GM19351 (cell line): ENCODE data around the gene MRPS16.

Experiments
- ATAC-seq: cut with Tn5 transposase; IDR thresholded peaks from one replicate; pipeline ENCODE4 v1.9.1; 2021; ENCODE audit warnings: mild to moderate bottlenecking, moderate library complexity; ENCODE audit not compliant: unreplicated experiment

Gene MRPS16

DNA sequence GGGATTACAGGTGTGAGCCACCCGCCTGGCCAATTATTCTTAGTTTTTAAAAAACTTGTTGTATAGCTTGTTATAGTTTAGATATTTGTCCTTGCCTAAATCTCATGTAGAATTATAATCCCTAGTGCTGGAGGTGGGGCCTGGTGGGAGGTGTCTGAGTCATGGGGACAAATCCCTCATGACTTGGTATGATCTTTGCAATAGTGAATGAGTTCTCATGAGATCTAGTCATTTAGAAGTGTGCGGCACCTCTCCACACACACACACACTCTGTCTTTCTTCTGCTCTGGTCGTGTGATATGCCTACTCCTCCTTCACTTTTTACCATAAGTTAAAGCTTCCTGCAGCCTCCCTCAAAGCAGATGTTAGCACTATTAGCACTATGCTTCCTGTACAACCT lies 47.4 kb downstream of the MRPS16 start:
- no peak for ATAC-seq
